GM12873 (cell line): Measurements from ENCODE around the gene VENTX.

Experiments
- CTCF ChIP-seq: IDR thresholded peaks from 2 replicates; pipeline ENCODE4 v1.5.1; 2012; ENCODE audit warnings: low read depth, mild to moderate bottlenecking, moderate library complexity, low read length, control low read depth; ENCODE audit not compliant: insufficient read depth; ENCODE audit errors: missing control alignments

Gene VENTX

GRCh38 chr10:133214468-133215410 is 22.9 kb upstream of the VENTX start:
- no peak for TF ChIP-seq CTCF

- no peak for TF ChIP-seq CTCF
These were observed 22.1 kb upstream of the VENTX start for GRCh38 chr10:133215586-133215985.

- TF ChIP-seq CTCF: no peak
These were observed 20.9 kb upstream of the VENTX start for GRCh38 chr10:133216776-133217175.

GRCh38 chr10:133217800-133218589 is 19.7 kb upstream of the VENTX start:
- no peak for TF ChIP-seq CTCF

- TF ChIP-seq CTCF: no peak
These were observed 18.8 kb upstream of the VENTX start for GRCh38 chr10:133218891-133219290.

GRCh38 chr10:133219782-133220181 is 17.9 kb upstream of the VENTX start:
- TF ChIP-seq CTCF: no peak

- no peak for TF ChIP-seq CTCF
These were observed 16.3 kb upstream of the VENTX start for GRCh38 chr10:133221331-133221730.
